K562 (cell line): ENCODE measurements around the gene SCAPER. TPM values are rescaled to one million over a fixed set of nuclear protein-coding genes. Genes with fewer than 3 reads are reported as not detected.

ENCODE experiments used
- TAL1 ChIP-seq: fragments of 450-650 bp; IDR thresholded peaks from 2 replicates; pipeline ENCODE4 v1.6.1; 2016; ENCODE audit warnings: mild to moderate bottlenecking
- polyA plus RNA-seq, 8 experiments: library from polyadenylated mRNA; depleted of rRNA in 4 of 8; stranded (reverse) in 5 of 8; unstranded in 3 of 8; fragments of >200 nt; fragmentation: Nextera tagmentation in 2 of 8; fragmentation: Illumina TruSeq in 1 of 8; extraction: Ambion mirVana in 2 of 8; extraction: Trizol in 1 of 8; gene quantifications; 2 replicates each; pipeline versions ENCODE4 v1.2.1 to v1.2.3, GENCODE V29; 2011 to 2014; ENCODE audit warnings: inconsistent platforms in 1 of 8, missing spikeins in 1 of 8
- total RNA-seq, 7 experiments: library from RNA; depleted of rRNA in 6 of 7; stranded (reverse); fragments of >200 nt in 6 of 7; fragmentation: Illumina TruSeq in 2 of 7; extraction: Trizol in 2 of 7; gene quantifications; 2 replicates each; pipeline versions ENCODE4 v1.2.1 to v1.2.3, GENCODE V29; 2011 to 2021; ENCODE audit warnings: low replicate concordance in 1 of 7
- TF ChIP-seq, protein P1 (sequence below), 2 experiments: fragments of 450-650 bp; IDR thresholded peaks; 2 replicates each; pipeline ENCODE4 v1.6.1; 2016; ENCODE audit warnings: mild to moderate bottlenecking in 2 of 2, borderline replicate concordance in 1 of 2, low read depth in 1 of 2, moderate library complexity in 1 of 2

The SCAPER gene
- total and polyA plus RNA-seq, 9 of the 15 experiments (the other 6 are each of a cell fraction or from before 2014, with no cell fraction given) = 1.3 to 5.7 (median 3.2) TPM

DNA sequence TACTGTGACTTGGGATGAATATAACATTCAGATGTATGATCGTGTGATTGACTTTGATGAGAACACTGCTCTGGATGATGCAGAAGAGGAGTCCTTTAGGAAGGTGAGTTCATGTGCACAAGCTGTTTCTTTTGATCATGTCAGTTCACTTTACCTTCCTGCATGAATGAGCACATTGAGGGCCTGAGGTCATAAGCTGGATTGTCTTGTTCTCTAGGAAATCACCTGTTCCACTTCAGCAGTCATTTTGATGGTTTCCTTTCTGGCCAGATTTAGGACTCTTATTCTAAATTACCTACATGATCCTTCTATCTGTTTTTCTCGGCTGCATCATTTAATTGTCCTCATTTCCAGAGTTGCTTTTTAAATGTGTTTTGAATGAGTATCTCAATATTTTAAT, 30.5 kb upstream of the SCAPER start (continued):
- TF ChIP-seq, protein P1, sequence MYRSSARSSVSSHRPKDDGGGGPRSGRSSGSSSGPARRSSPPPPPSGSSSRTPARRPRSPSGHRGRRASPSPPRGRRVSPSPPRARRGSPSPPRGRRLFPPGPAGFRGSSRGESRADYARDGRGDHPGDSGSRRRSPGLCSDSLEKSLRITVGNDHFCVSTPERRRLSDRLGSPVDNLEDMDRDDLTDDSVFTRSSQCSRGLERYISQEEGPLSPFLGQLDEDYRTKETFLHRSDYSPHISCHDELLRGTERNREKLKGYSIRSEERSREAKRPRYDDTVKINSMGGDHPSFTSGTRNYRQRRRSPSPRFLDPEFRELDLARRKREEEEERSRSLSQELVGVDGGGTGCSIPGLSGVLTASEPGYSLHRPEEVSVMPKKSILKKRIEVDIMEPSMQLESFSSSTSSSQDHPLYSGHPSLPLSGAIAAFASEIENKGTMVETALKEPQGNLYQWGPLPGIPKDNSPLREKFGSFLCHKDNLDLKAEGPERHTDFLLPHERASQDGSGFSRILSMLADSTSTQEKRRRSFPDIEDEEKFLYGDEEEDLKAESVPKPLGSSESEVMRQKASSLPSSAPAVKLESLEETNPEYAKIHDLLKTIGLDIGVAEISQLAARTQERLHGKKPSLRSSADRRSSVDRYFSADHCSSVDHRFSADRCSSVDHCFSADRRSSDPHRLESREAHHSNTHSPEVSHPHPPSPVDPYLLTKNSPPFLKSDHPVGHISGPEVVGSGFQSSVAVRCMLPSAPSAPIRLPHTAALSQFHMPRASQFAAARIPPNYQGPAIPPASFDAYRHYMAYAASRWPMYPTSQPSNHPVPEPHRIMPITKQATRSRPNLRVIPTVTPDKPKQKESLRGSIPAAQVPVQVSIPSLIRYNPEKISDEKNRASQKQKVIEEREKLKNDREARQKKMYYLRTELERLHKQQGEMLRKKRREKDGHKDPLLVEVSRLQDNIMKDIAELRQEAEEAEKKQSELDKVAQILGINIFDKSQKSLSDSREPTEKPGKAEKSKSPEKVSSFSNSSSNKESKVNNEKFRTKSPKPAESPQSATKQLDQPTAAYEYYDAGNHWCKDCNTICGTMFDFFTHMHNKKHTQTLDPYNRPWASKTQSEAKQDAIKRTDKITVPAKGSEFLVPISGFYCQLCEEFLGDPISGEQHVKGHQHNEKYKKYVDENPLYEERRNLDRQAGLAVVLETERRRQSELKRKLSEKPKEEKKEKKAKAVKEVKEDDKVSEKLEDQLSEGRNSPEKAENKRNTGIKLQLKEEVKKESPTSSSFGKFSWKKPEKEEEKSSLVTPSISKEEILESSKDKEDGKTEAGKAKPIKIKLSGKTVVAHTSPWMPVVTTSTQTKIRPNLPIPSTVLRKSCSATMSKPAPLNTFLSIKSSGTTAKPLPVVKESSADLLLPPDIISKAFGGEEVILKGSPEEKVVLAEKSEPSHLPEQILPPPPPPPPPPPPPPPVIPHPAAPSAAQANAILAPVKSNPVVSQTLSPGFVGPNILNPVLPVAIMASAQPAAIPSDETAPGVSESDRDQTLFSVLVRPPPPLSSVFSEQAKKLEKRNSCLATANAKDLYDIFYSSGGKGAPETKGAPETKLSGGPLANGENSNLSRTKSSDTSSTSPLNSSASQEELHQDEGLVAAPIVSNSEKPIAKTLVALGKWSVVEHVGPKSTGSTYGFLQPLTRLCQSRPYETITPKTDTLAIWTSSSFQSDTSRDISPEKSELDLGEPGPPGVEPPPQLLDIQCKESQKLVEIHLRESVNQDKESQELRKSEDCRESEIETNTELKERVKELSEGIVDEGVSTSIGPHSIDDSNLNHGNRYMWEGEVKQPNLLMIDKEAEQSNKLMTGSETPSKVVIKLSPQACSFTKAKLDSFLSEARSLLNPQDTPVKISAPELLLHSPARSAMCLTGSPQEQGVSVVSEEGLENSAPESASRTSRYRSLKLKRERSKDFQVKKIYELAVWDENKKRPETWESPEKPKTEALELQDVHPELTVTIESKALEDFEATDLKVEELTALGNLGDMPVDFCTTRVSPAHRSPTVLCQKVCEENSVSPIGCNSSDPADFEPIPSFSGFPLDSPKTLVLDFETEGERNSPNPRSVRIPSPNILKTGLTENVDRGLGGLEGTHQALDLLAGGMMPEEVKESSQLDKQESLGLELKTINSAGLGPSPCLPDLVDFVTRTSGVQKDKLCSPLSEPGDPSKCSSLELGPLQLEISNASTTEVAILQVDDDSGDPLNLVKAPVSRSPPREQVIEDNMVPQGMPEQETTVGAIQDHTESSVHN (IDR thresholded peaks at IDR 0.05; ENCODE audit: borderline replicate concordance in 1 of 2, low read depth in 1 of 2) = no peak
- TF ChIP-seq TAL1 = no peak
